IMR-90 (cell line): ENCODE data around the gene PLEKHG2. TPM values are rescaled to one million over a fixed set of nuclear protein-coding genes. Genes with fewer than 3 reads are reported as not detected.

ENCODE experiments used
- ATAC-seq: fragments of 200-7000 bp; cut with Tn5 transposase; 2 replicates; pipeline ENCODE4 v1.9.1; 2020; ENCODE audit warnings: low read depth, mild to moderate bottlenecking, moderate library complexity
- BruUV-seq: library from RNA; stranded (reverse); fragments of 400-500 nt; replicated peaks from 2 replicates; lab custom pipeline; 2021; lab: Mats Ljungman, UMichigan
- CTCF ChIA-PET: fragments of 300-600 bp; formaldehyde crosslinking; extraction: SDS; loops from one replicate; lab custom pipeline; 2021; ENCODE audit warnings: antibody characterized with exemption; lab: Yijun Ruan, JAX
- POLR2A ChIA-PET: fragments of 300-600 bp; sonication (Branson Sonifier 250); formaldehyde crosslinking; loops from one replicate; lab custom pipeline; 2022; ENCODE audit warnings: antibody characterized with exemption; ENCODE audit not compliant: unreplicated experiment; lab: Charles Lee
- DNase-seq: peaks from one replicate; pipeline ENCODE4 v3.0.0; 2013
- H2AFZ ChIP-seq: replicated peaks from 2 replicates; pipeline ENCODE3; 2013; ENCODE audit warnings: low read length, mild to moderate bottlenecking; ENCODE audit not compliant: poor library complexity
- H2AK5ac ChIP-seq: 2 replicates; pipeline ENCODE4 v1.6.1; 2013; ENCODE audit warnings: low read depth, low read length, inconsistent platforms
- H2AK9ac ChIP-seq: replicated peaks from 2 replicates; pipeline ENCODE3; 2013; ENCODE audit warnings: mild to moderate bottlenecking, low read depth, low read length, moderate library complexity; ENCODE audit not compliant: poor library complexity
- H2BK120ac ChIP-seq: 2 replicates; pipeline ENCODE4 v1.6.1; 2013; ENCODE audit warnings: low read depth, low read length, inconsistent platforms
- H2BK15ac ChIP-seq: 3 replicates; pipeline ENCODE4 v1.6.1; 2013; ENCODE audit warnings: low read depth, low read length, inconsistent platforms
- H2BK20ac ChIP-seq: 2 replicates; pipeline ENCODE4 v1.6.1; 2013; ENCODE audit warnings: low read depth, mild to moderate bottlenecking, inconsistent platforms, low read length, moderate library complexity
- H2BK5ac ChIP-seq: 2 replicates; pipeline ENCODE4 v1.6.1; 2013; ENCODE audit warnings: mild to moderate bottlenecking, low read depth, low read length, inconsistent platforms; ENCODE audit not compliant: poor library complexity, severe bottlenecking
- H3K14ac ChIP-seq: replicated peaks from 2 replicates; pipeline ENCODE4 v1.6.1; 2013; ENCODE audit warnings: low read depth, low read length, inconsistent platforms
- H3K18ac ChIP-seq: 2 replicates; pipeline ENCODE4 v1.6.1; 2013; ENCODE audit warnings: low read depth, low read length, control low read depth
- H3K23ac ChIP-seq: 2 replicates; pipeline ENCODE4 v1.6.1; 2013; ENCODE audit warnings: low read depth, low read length, inconsistent platforms
- H3K27ac ChIP-seq: 2 replicates; pipeline ENCODE4 v1.5.1; 2013; ENCODE audit warnings: mild to moderate bottlenecking, control low read depth, low read length; ENCODE audit not compliant: insufficient read depth
- H3K27me3 ChIP-seq: 2 replicates; pipeline ENCODE4 v1.6.1; 2013; ENCODE audit warnings: low read length; ENCODE audit not compliant: control insufficient read depth, insufficient read depth
- H3K36me3 ChIP-seq: 2 replicates; pipeline ENCODE4 v1.6.1; 2013; ENCODE audit warnings: low read length, mixed read lengths; ENCODE audit not compliant: control insufficient read depth, insufficient read depth
- H3K4ac ChIP-seq: 2 replicates; pipeline ENCODE4 v1.6.1; 2013; ENCODE audit warnings: low read depth, low read length, inconsistent platforms
- H3K4me1 ChIP-seq: 2 replicates; pipeline ENCODE4 v1.6.1; 2013; ENCODE audit warnings: low read length, mixed read lengths; ENCODE audit not compliant: control insufficient read depth, insufficient read depth
- H3K4me2 ChIP-seq: 2 replicates; pipeline ENCODE4 v1.6.1; 2013; ENCODE audit warnings: low read depth, mild to moderate bottlenecking, control low read depth, low read length, moderate library complexity
- H3K4me3 ChIP-seq: 2 replicates; pipeline ENCODE4 v1.5.1; 2013; ENCODE audit warnings: low read depth, mild to moderate bottlenecking, control low read depth, low read length, moderate library complexity; ENCODE audit not compliant: insufficient read depth
- H3K56ac ChIP-seq: 2 replicates; pipeline ENCODE4 v1.6.1; 2013; ENCODE audit warnings: low read length, inconsistent platforms; ENCODE audit not compliant: insufficient read depth; ENCODE audit errors: extremely low read depth
- H3K79me1 ChIP-seq, 2 experiments: 2 replicates each; pipeline ENCODE4 v1.6.1; 2013; ENCODE audit warnings: low read length in 2 of 2, inconsistent platforms in 1 of 2, low read depth in 1 of 2
- H3K9ac ChIP-seq: 2 replicates; pipeline ENCODE4 v1.6.1; 2013; ENCODE audit warnings: low read depth, low read length, control low read depth
- H3K9me1 ChIP-seq: 2 replicates; pipeline ENCODE4 v1.6.1; 2013; ENCODE audit warnings: low read length, inconsistent platforms; ENCODE audit not compliant: insufficient read depth
- H3K9me3 ChIP-seq: 2 replicates; pipeline ENCODE4 v1.6.1; 2013; ENCODE audit warnings: low read length; ENCODE audit not compliant: control insufficient read depth, insufficient read depth
- H4K20me1 ChIP-seq: 2 replicates; pipeline ENCODE4 v1.6.1; 2013; ENCODE audit warnings: low read length, inconsistent platforms; ENCODE audit not compliant: insufficient read depth
- H4K5ac ChIP-seq: 2 replicates; pipeline ENCODE4 v1.6.1; 2013; ENCODE audit warnings: mild to moderate bottlenecking, low read depth, low read length, control low read depth
- H4K8ac ChIP-seq, 2 experiments: 2 replicates each; pipeline ENCODE4 v1.6.1; 2013; ENCODE audit warnings: low read depth in 2 of 2, low read length in 2 of 2, control low read depth in 1 of 2, inconsistent platforms in 1 of 2
- H4K91ac ChIP-seq: 2 replicates; pipeline ENCODE4 v1.6.1; 2013; ENCODE audit warnings: low read depth, low read length, inconsistent platforms; ENCODE audit not compliant: insufficient read depth
- CHD1 ChIP-seq: IDR thresholded peaks from 2 replicates; pipeline ENCODE4 v1.6.1; 2012; ENCODE audit warnings: low read depth, low read length, improper control_type of control experiment
- MAZ ChIP-seq: IDR thresholded peaks from 2 replicates; pipeline ENCODE4 v1.6.1; 2012; ENCODE audit warnings: low read depth, mild to moderate bottlenecking, low read length, improper control_type of control experiment, moderate library complexity, borderline replicate concordance
- MXI1 ChIP-seq: IDR thresholded peaks from 2 replicates; pipeline ENCODE4 v1.6.1; 2012; ENCODE audit warnings: low read depth, mild to moderate bottlenecking, low read length, moderate library complexity, borderline replicate concordance
- NFE2L2 ChIP-seq: fragments of 150-350 bp; IDR thresholded peaks from 2 replicates; pipeline ENCODE4 v1.6.1; 2016; ENCODE audit warnings: low read depth, mild to moderate bottlenecking, low read length
- RCOR1 ChIP-seq: IDR thresholded peaks from 2 replicates; pipeline ENCODE4 v1.6.1; 2012; ENCODE audit warnings: mild to moderate bottlenecking, low read length, improper control_type of control experiment; ENCODE audit not compliant: insufficient replicate concordance
- WGBS, 2 experiments: methylation state at CpG; one replicate each; pipeline versions ENCODE4 v1.1.5 to v1.1.7; 2013; ENCODE audit warnings: missing lambda C conversion rate in 2 of 2; ENCODE audit not compliant: insufficient read length in 1 of 2; ENCODE audit errors: extremely low coverage in 2 of 2; 5-methylcytosine and 5-hydroxymethylcytosine counted together
- dilution Hi-C: fragments of 300-500 bp; cut with HindIII; formaldehyde crosslinking; loops from one replicate; pipeline ENCODE4 v1.14.3; 2018; ENCODE audit warnings: low sequenced_read_pairs; ENCODE audit not compliant: unreplicated experiment
- in situ Hi-C: fragments of 300-500 bp; cut with MboI; formaldehyde crosslinking; loops from 3 replicates; pipeline ENCODE4 v1.14.3; 2019; ENCODE audit warnings: low sequenced_read_pairs, inconsistent platforms, mixed read lengths
- intact Hi-C: fragments of 100-400 bp; cut with micrococcal nuclease; formaldehyde crosslinking; loops from 2 replicates; pipeline ENCODE4 v1.10.0; 2022
- polyA plus RNA-seq, 3 experiments: library from polyadenylated mRNA; depleted of rRNA; stranded (reverse); fragments of >200 nt; gene quantifications; 2 replicates each; pipeline ENCODE4 v1.2.3, GENCODE V29; 2012; ENCODE audit warnings: low replicate concordance in 1 of 3
- total RNA-seq: library from RNA; depleted of rRNA; stranded (reverse); fragments of >200 nt; gene quantifications from 2 replicates; pipeline ENCODE4 v1.2.3, GENCODE V29; 2012

The PLEKHG2 gene
- total and polyA plus RNA-seq, 2 of the 4 experiments (the other 2 are of a cell fraction): 6.5 to 28.3 TPM

DNA sequence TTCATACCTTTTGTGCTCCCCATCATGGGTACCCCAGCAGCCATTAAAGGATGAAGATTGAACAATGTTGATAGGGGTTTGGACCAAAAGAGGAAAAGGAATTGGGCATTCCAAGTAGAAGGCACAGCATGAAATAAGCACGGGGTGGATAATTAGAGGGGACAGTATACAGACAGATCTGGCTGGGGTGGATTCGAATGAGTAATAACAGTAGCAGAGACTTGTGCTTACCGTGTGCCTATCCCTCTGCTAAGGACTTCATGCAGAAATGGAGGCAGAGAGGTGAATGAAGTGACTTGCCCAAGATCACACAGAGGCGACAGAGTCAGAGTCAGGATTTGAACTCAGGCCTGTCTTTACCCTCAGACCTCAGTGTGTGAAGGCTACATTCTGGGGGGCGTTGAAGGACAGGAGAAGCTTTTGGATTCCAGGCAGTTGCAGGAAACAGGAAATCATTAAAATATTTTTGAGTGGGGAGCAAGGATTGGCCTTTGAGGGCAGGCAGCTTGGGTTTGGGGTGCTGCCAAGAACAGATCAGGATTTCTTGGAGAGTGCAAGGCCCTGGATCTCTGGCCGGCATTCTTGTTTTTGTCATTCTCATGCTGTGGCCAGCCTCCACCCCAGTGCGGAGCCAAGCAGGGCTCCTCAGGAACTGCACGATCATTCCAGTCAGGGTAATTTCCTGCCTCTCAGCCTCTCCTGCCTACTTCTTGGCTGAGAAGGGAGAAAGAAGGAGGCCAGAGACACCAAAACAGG is 40.2 kb upstream of the PLEKHG2 start:
- H4K8ac ChIP-seq: peak overlapping the region; percentile 7 to 93; a peak in 3 of 4 replicates
- no TSS peak for BruUV-seq
- peak overlapping the region; percentile 90 for H3K27ac ChIP-seq
- peak overlapping the region; percentile 99 for H2AK9ac ChIP-seq
- peak overlapping the region; percentile 76 for H4K5ac ChIP-seq
- H2BK120ac ChIP-seq: peak overlapping the region; percentile 93
- H2BK15ac ChIP-seq: peak overlapping the region; percentile 77; the same call in 1 of the 3 replicates
- peak overlapping the region; percentile 97 for H3K23ac ChIP-seq
- peak overlapping the region; percentile 97 for H3K4ac ChIP-seq
- peak overlapping the region; percentile 96 for H3K14ac ChIP-seq
- CTCF ChIA-PET: interaction anchor here (1.0 kb wide), 1 partner anchor 42 kb away, joined by 3 read pairs; no protein-coding TSS in a partner anchor
- dilution Hi-C loops (no loop called here), in situ Hi-C loops (no loop called here), intact Hi-C loops (no loop called here)
- no peak overlapping the region for H3K4me3 ChIP-seq
- peaks cover 18% of the 10 kb centered on the region for H3K9me1 ChIP-seq
- H3K36me3 ChIP-seq: peaks cover 57% of the 10 kb centered on the region
- no peaks in the 10 kb centered on the region for H3K27me3 ChIP-seq
- peak overlapping the region; percentile 82 for H2AFZ ChIP-seq
- H2BK5ac ChIP-seq: peak overlapping the region; percentile 92
- no peaks in the 10 kb centered on the region for H3K9me3 ChIP-seq
- peak; percentile 96 for ATAC-seq
- H4K91ac ChIP-seq: peak overlapping the region; percentile 94
- TF ChIP-seq CHD1 (no peak), MXI1 (no peak), MAZ (peak; percentile 30; the same call in 1 of the 2 replicates), RCOR1 (no peak), NFE2L2 (peak; percentile 48; the same call in 1 of the 2 replicates)
- peaks cover 9% of the 10 kb centered on the region for H4K20me1 ChIP-seq
- DNase-seq: peak; percentile 93
- POLR2A ChIA-PET: no interaction called here
- peak overlapping the region; percentile 71 for H3K18ac ChIP-seq
- H3K4me2 ChIP-seq: peak overlapping the region; percentile 32; the same call in 1 of the 2 replicates
- peak overlapping the region; percentile 54 for H3K9ac ChIP-seq
- H3K4me1 ChIP-seq: peaks cover 14% of the 10 kb centered on the region
- WGBS, 2 experiments: 45% methylated on average over 4 of the region's 8 CpGs; no CpG with 5 or more reads in 1 of the 2 experiments
- peaks cover 26 to 56% of the 10 kb centered on the region in 2 experiments for H3K79me1 ChIP-seq
- peak overlapping the region; percentile 81 for H2BK20ac ChIP-seq
- H2AK5ac ChIP-seq: peak overlapping the region; percentile 97
- H3K56ac ChIP-seq: peak overlapping the region; percentile 86; the same call in 1 of the 2 replicates
